ENCODE results near the gene CNTN5.

Gene CNTN5

GRCh38 chr11:100009728-100010127, 989.0 kb downstream of the CNTN5 start:
- TF ChIP-seq TEAD4 (IDR thresholded peaks at IDR 0.05) (no peak), CREB1 (IDR thresholded peaks at IDR 0.05; ENCODE audit: low read depth) (no peak), NFIC (IDR thresholded peaks at IDR 0.05) (no peak), RAD21 (IDR thresholded peaks at IDR 0.05; ENCODE audit: low read depth) (no peak)

GRCh38 chr11:100010393-100010792, 989.6 kb downstream of the CNTN5 start:
- TF ChIP-seq RAD21 (IDR thresholded peaks at IDR 0.05; ENCODE audit: low read depth) (no peak), MAX (IDR thresholded peaks at IDR 0.05) (no peak), YY1 (IDR thresholded peaks at IDR 0.05; ENCODE audit: low read depth) (no peak), NFIC (IDR thresholded peaks at IDR 0.05) (no peak), TAF1 (IDR thresholded peaks at IDR 0.05; ENCODE audit: low read depth) (no peak), CREB1 (IDR thresholded peaks at IDR 0.05; ENCODE audit: low read depth) (no peak), REST (IDR thresholded peaks at IDR 0.05; ENCODE audit: low read depth) (no peak), EGR1 (IDR thresholded peaks at IDR 0.05) (no peak), EP300 (IDR thresholded peaks at IDR 0.05; ENCODE audit: borderline replicate concordance) (no peak), CEBPB (IDR thresholded peaks at IDR 0.05) (no peak)

GRCh38 chr11:100011697-100012096, 990.9 kb downstream of the CNTN5 start:
- TF ChIP-seq YY1 (IDR thresholded peaks at IDR 0.05; ENCODE audit: low read depth) (no peak), MAX (IDR thresholded peaks at IDR 0.05) (no peak), TCF12 (IDR thresholded peaks at IDR 0.05; ENCODE audit: low read depth) (no peak), ZBTB7A (IDR thresholded peaks at IDR 0.05; ENCODE audit: low read depth) (no peak), TEAD4 (IDR thresholded peaks at IDR 0.05) (no peak), RAD21 (IDR thresholded peaks at IDR 0.05; ENCODE audit: low read depth) (no peak), EP300 (IDR thresholded peaks at IDR 0.05; ENCODE audit: borderline replicate concordance) (no peak), NFIC (IDR thresholded peaks at IDR 0.05) (no peak), CEBPB (IDR thresholded peaks at IDR 0.05) (no peak), REST (IDR thresholded peaks at IDR 0.05; ENCODE audit: low read depth) (no peak), CREB1 (IDR thresholded peaks at IDR 0.05; ENCODE audit: low read depth) (no peak), TAF1 (IDR thresholded peaks at IDR 0.05; ENCODE audit: low read depth) (no peak), USF1 (IDR thresholded peaks at IDR 0.05) (no peak), EGR1 (IDR thresholded peaks at IDR 0.05) (no peak), FOXM1 (IDR thresholded peaks at IDR 0.05; ENCODE audit: borderline replicate concordance, low read depth) (no peak)

GRCh38 chr11:100013011-100013410, 992.3 kb downstream of the CNTN5 start:
- TF ChIP-seq REST (IDR thresholded peaks at IDR 0.05; ENCODE audit: low read depth) (no peak), TAF1 (IDR thresholded peaks at IDR 0.05; ENCODE audit: low read depth) (no peak), TCF12 (IDR thresholded peaks at IDR 0.05; ENCODE audit: low read depth) (no peak), EP300 (IDR thresholded peaks at IDR 0.05; ENCODE audit: borderline replicate concordance) (no peak), YY1 (IDR thresholded peaks at IDR 0.05; ENCODE audit: low read depth) (no peak), CREB1 (IDR thresholded peaks at IDR 0.05; ENCODE audit: low read depth) (no peak), MAX (IDR thresholded peaks at IDR 0.05) (no peak), USF1 (IDR thresholded peaks at IDR 0.05) (no peak), NFIC (IDR thresholded peaks at IDR 0.05) (no peak)

GRCh38 chr11:100031973-100032372, 1011.2 kb downstream of the CNTN5 start:
- TF ChIP-seq EGR1 (IDR thresholded peaks at IDR 0.05) (no peak), NFIC (IDR thresholded peaks at IDR 0.05) (no peak), USF1 (IDR thresholded peaks at IDR 0.05) (no peak), TAF1 (IDR thresholded peaks at IDR 0.05; ENCODE audit: low read depth) (no peak), CREB1 (IDR thresholded peaks at IDR 0.05; ENCODE audit: low read depth) (no peak), FOXM1 (IDR thresholded peaks at IDR 0.05; ENCODE audit: borderline replicate concordance, low read depth) (no peak), EP300 (IDR thresholded peaks at IDR 0.05; ENCODE audit: borderline replicate concordance) (no peak), CEBPB (IDR thresholded peaks at IDR 0.05) (no peak), TEAD4 (IDR thresholded peaks at IDR 0.05) (no peak), ZBTB7A (IDR thresholded peaks at IDR 0.05; ENCODE audit: low read depth) (no peak), YY1 (IDR thresholded peaks at IDR 0.05; ENCODE audit: low read depth) (no peak), REST (IDR thresholded peaks at IDR 0.05; ENCODE audit: low read depth) (no peak), TCF12 (IDR thresholded peaks at IDR 0.05; ENCODE audit: low read depth) (no peak), RAD21 (IDR thresholded peaks at IDR 0.05; ENCODE audit: low read depth) (no peak), MAX (IDR thresholded peaks at IDR 0.05) (no peak)

Measured in Ishikawa (cell line).